Stimulated activated CD4-positive, alpha-beta T cell treated with anti-CD3 and anti-CD28 coated beads, Interleukin-1b, Interleukin-23, amount 100 ng/mL, for 1 hour (primary cell): ENCODE measurements around the gene ZNF644.
"Not testable (repeated sequence)": the region's sequence is repeated elsewhere in the genome, so short reads cannot be mapped to it uniquely, and the experiment has no call there.

Experiments used
- DNase-seq, 2 donors: peaks; one replicate each; pipeline ENCODE4 v3.0.0-alpha.2; 2020; ENCODE audit warnings: low read depth in 2 of 2

The ZNF644 gene

DNA sequence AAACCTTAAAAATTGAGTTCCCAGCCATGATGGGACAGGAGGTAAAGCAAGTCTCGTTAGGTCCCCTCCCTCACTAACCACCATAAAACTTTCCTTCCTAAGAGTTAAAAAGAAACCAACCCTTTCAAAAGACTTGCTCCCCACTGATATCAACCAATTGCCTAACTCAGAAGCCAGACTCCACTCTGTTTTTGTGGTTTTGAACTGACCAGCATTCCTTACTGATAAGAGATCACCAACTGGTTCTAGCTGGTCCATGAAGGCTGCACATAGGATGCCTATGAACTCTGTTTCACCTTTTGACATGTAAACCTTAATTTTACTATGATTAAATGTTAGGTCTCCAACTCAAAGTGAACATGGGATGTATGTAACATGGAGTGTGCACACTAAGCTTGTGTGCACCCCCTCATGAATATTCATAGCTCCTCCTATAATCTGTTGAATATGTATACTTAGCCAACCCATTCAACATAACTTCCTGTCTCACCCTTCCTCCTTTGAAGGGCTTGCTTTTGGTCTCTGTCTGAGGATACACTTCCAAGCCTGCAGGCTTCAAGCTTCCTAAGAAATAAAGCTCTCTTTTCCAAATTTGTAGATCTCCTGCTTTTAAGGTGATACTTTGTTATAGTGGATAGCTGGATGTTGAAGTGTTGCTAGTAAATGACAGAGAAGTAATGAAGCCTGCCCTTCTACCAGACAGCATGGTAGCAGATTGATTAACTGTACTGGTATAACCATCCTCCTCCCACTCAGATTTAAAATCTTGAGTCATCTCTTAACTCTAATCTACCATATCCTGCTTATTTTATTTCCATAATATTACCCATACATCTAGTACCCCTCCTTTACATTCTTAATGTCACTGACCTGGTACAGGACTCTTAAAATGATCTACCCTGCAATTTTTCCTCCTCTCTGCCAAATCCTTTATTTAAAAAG is 95.6 kb downstream of the ZNF644 start:
- DNase-seq: no peak

DNA sequence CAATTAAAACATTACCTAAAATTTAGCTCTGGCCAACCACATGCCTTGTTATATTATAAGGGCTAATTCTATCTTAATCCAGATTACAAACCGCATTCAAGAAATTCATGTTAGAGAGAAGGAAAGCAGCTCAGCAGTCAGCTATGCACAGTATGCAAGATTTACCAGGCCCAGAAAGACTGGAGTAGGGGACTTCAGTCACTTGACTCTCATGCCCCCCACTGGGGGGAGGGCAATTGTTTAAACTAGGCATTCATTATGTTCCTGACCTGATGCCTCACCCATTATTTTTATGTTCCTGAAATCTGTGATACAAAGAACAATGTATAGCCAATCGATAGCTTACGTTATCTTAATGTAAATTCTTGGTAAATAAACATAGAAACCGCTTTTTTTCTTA is 96.9 kb downstream of the ZNF644 start:
- DNase-seq: no peak

DNA sequence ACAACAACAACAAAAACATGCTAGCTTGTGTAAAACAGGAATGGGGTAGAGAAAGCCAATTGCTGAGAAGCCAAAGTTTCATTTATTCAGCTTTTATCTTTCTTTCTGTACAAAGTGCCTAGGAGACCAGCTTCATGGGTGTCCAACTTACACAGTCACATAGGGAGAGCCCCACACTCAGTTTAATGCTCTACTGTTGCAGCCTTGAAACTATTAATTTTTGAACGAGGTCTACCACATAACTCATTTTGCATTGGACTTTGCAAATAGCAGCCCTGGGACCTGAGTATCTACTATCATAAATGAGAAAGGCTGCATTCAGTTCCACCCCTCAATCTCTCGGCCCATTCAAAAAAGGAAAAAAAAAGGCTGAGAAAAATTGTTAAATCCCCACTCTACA is 98.8 kb downstream of the ZNF644 start:
- no peak for DNase-seq

DNA sequence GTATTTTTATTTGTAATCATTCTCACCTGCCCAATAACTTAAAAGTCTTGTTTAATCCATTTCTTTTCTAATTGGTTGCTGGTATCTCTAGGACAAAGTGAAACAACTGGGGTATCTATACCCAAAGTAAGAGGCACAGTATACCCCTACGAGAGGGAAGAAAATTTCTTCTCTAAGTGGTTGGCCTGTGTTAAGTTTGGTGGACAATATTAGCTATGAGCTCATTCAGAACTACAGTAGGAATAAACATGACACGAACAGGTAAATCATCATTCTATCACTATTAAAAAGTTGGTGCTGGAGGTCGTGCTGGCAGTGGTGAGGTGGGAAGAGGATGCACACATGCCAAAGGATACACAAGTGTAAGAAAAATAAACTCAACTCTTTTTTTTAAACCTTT is 99.6 kb downstream of the ZNF644 start:
- DNase-seq: no peak

DNA sequence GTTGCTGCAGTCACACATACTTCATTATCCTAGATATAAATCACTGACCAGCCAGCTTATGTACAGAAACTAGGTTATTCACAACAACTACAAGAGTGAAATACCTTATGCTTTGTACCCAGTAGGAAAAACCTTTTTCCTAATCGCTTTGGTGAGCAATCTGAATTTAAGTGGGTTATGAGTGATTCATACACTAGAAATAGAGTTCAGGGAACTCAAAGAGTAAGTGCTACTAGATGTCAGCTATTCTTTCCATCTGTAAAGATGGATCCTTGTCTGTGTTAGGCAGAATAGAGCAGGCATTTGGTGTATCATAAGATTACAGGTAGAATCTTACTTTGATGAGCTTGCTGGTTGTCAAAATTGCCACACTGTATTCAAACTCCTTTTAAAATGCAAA is 101.9 kb downstream of the ZNF644 start:
- no peak for DNase-seq

DNA sequence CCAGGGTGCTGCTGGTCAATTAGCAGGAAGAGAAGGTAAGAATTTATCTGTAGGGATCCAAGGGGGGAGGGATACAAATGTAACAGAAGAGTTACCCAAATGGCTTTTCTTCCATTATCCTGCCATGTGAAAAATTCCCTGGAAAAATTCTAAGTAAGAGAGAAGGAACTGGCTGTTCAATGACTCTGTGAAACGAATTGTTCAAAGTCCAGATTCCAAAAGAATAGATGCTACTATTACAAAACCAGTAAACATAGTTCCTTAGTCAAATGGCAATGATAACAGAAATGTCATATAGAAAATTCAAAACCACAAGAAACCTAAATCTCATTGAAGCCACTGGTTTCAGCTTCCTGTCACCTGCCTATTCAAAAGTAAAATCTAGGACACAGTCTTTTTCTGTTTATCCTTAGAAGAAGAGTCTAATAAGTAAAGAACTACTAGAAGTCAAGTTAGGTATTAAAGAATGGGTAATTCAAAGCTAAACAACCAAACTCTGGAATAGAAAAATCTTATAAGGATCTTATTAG is 102.6 kb downstream of the ZNF644 start:
- no peak for DNase-seq

DNA sequence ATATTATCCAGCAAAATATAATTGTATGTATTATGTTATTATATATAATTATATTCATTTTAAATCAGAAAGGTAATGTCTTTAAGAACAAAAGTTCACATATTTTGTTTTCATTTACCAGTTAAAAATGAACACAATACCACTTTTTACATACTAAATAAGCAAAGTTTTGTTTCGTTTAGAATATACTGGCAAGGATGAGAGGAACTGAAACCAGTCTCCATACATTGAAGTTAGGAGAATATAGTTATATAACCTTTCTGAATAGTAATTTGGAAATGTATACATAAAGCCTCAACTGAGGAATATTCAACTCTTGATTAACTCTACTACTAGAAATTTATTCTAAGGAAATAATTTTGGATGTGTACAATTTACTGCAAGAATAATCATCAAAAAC is 110.5 kb downstream of the ZNF644 start:
- no peak for DNase-seq

DNA sequence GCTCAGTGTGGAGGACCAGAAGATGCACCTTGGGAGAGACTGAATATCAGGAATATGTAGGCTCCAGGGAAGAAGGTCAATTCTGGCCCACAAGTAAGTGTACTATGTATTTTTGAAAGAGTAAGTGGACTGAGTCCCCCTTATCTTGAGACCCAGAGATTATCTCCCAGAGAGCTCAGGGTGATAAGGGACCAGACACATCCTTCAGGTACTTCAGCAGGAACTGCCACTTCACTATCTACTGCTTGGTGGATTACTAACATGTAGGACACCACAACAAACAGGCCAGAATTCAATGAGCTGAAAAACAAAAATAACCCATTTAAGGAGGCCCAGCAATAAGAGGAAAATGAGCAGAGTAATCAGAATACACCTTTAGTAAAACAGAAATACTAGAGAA is 119.2 kb downstream of the ZNF644 start:
- no peak for DNase-seq

DNA sequence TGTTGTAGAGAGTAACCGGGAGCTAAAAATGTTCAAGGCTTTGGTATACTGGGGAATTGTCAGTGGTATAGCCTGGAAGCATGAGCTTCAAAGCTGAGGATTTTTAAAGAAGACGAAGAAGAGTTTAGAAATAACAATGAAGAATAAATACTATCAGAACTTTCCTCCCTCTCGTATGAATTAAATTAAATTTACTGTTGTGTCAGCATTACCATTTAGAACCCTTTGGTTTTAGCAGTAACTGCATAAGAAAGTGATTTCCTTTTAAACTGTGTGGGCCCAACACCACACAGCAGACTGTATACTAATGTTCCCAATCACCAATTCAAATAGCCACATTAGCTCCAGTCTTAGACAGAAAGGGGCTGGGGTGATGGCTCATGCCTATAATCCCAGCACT is 122.6 kb downstream of the ZNF644 start:
- no peak for DNase-seq

DNA sequence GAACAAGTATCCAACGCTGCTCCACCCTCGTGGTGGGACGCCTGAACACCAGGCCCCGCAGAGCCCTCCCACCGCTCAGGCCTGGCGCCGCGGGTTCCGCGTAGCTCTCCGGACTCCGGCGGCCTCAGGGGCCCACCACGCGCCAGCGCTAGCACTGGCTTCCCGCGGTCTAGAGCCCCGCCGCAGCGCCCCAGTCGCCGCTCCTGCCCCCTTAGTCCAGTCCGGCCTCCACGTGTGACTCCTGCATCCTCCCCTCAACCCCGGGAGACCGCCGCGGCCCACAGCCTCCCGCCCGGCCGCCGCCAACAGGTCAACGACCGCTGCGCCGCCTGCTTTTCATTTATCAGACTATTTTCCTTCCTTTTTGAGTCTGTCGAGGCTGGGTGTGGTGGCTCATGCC is 128.2 kb downstream of the ZNF644 start:
- DNase-seq: not testable (repeated sequence)

DNA sequence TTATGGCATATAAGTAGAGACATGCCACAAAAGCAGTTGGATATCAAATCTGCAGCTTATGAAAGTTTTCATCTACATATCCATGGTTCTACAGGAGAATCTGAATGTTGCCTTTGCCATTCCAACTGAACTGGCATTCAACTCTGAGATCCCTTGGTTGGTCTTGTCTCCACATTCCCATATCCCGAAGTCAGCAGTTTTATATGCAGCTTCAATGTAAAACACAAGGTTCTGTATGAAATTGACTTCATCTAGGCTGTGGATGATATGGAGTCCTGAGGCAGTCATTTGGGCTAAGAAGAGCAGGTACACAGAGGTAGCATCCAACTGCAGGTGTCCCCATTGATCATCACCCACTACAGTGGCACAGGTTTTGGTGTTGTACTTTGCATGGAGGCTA is 129.0 kb downstream of the ZNF644 start:
- DNase-seq: not testable (repeated sequence)

DNA sequence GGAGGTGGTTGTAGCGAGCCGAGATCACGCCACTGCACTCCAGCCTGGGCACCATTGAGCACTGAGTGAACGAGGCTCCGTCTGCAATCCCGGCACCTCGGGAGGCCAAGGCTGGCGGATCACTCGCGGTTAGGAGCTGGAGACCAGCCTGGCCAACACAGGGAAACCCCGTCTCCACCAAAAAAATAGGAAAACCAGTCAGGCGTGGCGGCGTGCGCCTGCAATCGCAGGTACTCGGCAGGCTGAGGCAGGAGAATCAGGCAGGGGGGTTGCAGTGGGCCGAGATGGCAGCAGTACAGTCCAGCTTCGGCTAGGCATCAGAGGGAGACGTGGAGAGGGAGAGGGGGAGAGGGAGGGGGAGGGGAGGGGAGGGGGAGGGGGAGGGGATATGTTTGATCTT is 129.6 kb downstream of the ZNF644 start:
- not testable (repeated sequence) for DNase-seq

DNA sequence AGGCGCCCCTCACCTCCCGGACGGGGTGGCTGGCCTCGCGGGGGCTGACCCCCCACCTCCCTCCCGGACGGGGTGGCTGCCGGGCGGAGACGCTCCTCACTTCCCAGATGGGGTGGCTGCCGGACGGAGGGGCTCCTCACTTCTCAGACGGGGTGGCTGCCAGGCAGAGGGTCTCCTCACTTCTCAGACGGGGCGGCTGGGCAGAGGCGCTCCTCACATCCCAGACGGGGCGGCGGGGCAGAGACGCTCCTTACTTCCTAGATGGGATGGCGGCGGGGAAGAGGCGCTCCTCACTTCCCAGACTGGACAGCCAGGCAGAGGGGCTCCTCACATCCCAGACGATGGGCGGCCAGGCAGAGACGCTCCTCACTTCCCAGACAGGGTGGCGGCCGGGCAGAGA is 130.1 kb downstream of the ZNF644 start:
- DNase-seq: not testable (repeated sequence)

DNA sequence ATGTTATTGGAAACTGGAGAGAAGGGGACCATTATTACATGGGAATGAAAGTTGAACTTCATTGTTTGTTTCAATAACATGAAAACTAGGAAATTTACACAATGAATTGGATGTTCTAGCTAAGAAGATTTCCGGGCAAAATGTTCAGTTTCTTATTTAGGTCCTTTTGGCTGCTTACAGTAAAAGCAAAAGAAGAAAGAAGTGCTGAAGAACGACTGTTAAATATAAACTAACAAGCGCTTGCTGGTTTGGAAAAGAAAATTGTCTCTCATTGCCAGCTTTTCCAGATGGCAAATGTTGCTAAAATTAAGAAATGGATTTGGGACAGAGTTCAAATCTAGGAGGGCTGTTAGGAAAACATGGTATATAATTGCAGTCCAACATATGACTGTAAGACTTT is 139.6 kb downstream of the ZNF644 start:
- no peak for DNase-seq

DNA sequence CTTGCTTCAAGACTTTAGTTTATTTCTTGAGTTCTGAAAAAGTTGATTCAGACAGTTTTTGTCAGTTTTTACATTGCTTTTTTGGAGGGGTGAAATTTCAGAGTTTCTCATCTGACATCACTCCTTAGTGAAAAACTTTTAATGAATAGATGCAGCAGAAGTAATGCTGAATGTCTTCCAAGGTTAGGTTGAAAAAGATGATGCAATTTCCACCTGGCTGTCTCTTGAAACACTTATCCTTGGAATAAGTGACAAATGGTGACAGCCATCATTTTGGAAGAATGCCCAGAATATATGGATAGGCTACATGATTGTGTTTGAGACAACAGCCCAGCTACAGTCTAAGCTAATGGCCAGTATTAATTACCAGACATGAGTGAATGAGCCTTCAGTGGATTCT is 140.8 kb downstream of the ZNF644 start:
- DNase-seq: no peak

DNA sequence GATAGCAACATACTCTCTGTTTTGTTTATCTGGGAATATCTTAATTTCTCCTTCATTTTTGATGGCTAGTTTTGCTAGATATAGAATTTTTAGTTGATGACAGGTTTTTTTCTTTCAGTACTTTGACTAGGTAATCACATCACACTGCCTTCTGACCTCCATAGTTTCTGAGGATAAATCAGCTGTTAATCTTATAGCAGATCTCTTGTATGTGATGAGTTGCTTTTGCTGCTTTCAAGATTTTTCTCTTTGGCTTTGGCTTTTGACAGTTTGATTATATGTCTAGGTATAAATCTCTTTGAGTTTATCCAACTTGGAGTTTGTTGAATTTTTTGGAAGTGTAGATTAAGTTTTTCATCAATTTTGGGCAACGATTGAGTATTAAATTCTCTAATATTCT is 142.6 kb downstream of the ZNF644 start:
- DNase-seq: no peak

DNA sequence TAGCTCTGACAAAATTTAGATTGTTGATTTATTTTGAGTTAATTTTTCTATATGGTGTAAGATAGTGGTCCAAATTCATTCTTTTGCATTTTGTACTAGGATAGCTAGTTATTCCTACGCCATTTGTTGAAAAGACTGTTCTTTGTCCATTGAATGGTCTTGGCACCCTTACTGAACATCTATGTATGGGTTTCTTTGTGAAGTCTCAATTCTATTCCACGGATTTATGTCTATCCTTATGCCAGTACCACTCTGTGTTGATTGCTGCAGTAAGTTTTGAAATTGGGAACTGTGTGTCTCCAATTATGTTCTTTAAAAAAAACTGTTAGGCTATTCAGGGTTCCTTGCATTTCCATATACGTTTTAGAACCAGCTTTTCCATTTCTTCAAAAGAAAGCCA is 145.7 kb downstream of the ZNF644 start:
- no peak for DNase-seq
